Ovary (tissue), 9 donors: Measurements from ENCODE around the gene ARL2. TPM values are rescaled to one million over a fixed set of nuclear protein-coding genes. Genes with fewer than 3 reads are reported as not detected.

Experiments
- DNase-seq, 5 donors: peaks; one replicate each; pipeline ENCODE4 v3.0.0-alpha.2; 2019 to 2020
- H3K27ac ChIP-seq, 2 donors: fragments of 200-600 bp; one replicate each; pipeline versions ENCODE4 v1.5.1 to v1.8.0; 2019 to 2022
- H3K27me3 ChIP-seq: fragments of 200-600 bp; one replicate; pipeline ENCODE4 v1.8.0; 2022
- H3K36me3 ChIP-seq: fragments of 200-600 bp; sonication (generic); one replicate; pipeline ENCODE4 v1.5.1; 2019
- H3K4me1 ChIP-seq: one replicate; pipeline ENCODE4 v1.8.1; 2013; ENCODE audit warnings: mild to moderate bottlenecking, moderate library complexity; ENCODE audit not compliant: insufficient read depth
- H3K4me3 ChIP-seq: fragments of 200-600 bp; sonication (generic); one replicate; pipeline ENCODE4 v1.5.1; 2017
- H3K9me3 ChIP-seq, 2 donors: fragments of 200-600 bp in 1 of 2; sonication (generic) in 1 of 2; one replicate each; pipeline versions ENCODE4 v1.5.1 to v1.8.1; 2013 to 2019; ENCODE audit warnings: mild to moderate bottlenecking in 1 of 2, moderate library complexity in 1 of 2
- EP300 ChIP-seq: sonication (generic); formaldehyde crosslinking; IDR thresholded peaks from one replicate; pipeline ENCODE4 v1.6.1; 2017; ENCODE audit warnings: antibody characterized with exemption
- POLR2A ChIP-seq: fragments of 450-650 bp; IDR thresholded peaks from one replicate; pipeline ENCODE4 v1.6.1; 2017; ENCODE audit warnings: antibody characterized with exemption, mild to moderate bottlenecking, moderate library complexity
- WGBS, 3 donors: extraction: QIAGEN DNeasy Blood & Tissue Kit in 1 of 3; methylation state at CpG; one replicate each; pipeline versions ENCODE4 v1.1.5 to v1.1.7; 2013 to 2017; 5-methylcytosine and 5-hydroxymethylcytosine counted together
- intact Hi-C, 4 donors: fragments of 100-400 bp; cut with DNase I; formaldehyde crosslinking; loops; one replicate each; pipeline versions ENCODE4 v1.11.0 to v1.15.1; 2022 to 2023
- polyA plus RNA-seq, 2 donors: library from polyadenylated mRNA; stranded (reverse); fragments of 200-250 nt in 1 of 2; fragments of 350-450 nt in 1 of 2; fragmentation: Illumina TruSeq in 1 of 2; extraction: RNeasy Lipid Tissue Mini Kit (QIAGEN cat#74804) in 1 of 2; gene quantifications; one replicate each; pipeline ENCODE4 v1.2.3, GENCODE V29; 2013 to 2014
- total RNA-seq, 7 donors: library from RNA; depleted of rRNA in 2 of 7; stranded (reverse); fragments of >200 nt in 2 of 7; fragmentation: NEBNext Ultra II Directional in 3 of 7; extraction: Animal tissue kit (Norgen Biotek cat#: 25700) in 3 of 7; gene quantifications; one replicate each; pipeline versions ENCODE4 v1.1.0 to v1.2.4, GENCODE V29; 2016 to 2023
- TF ChIP-seq, protein P1 (sequence below), 3 donors: fragments of 450-650 bp in 2 of 3; fragments of 200-600 bp in 1 of 3; IDR thresholded peaks; one replicate each; pipeline versions ENCODE4 v1.5.1 to v1.8.0; 2016 to 2022; ENCODE audit warnings: antibody characterized with exemption in 3 of 3, mild to moderate bottlenecking in 1 of 3
- donor health status: DM: no; HTN: no; CAD: no; lungs with moderate emphysema.
- donor health status: DM: no; HTN: no; CAD: no.
- donor health status: Bipolar disorder and iron deficiency.
- donor health status: DM: yes; HTN: yes; CAD: no.
- donor health status: DM: no; HTN: no; CAD: no.
- donor health status: DM: yes; HTN: yes; CAD: no.

Gene ARL2
- total and polyA plus RNA-seq, 9 donors: 60.9 to 147 (median 99.7) TPM

DNA sequence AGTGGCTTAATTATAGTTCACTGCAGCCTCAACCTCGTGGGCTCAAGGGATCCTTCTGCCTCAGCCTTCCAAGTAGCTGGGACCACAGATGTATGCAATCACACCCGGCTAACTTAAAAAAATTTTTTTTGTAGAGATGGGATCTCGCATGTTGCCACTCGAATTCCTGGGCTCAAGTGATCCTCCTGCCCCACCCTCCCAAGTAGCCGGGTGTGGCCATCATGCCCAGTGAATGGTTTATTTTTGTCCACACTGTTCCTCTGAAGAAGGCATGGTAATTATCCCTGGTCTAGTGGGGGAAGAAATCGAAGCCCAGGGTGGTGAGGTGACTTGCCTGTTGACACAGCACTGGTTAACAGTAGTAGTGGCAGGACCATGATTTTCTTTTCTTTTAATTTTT, 28.9 kb downstream of the ARL2 start:
- DNase-seq: no peak

GRCh38 chr11:65043881-65044501, 30.0 kb downstream of the ARL2 start:
- Histone ChIP-seq H3K9me3 (no peaks in the 10 kb centered on the region), H3K4me1 (peaks cover 8% of the 10 kb centered on the region), H3K36me3 (no peaks in the 10 kb centered on the region), H3K4me3 (no peak overlapping the region), H3K27ac (no peak overlapping the region), H3K27me3 (no peaks in the 10 kb centered on the region)
- intact Hi-C loops: no loop called here
- no peak for DNase-seq
- TF ChIP-seq POLR2A: no peak
- TF ChIP-seq, protein P1, sequence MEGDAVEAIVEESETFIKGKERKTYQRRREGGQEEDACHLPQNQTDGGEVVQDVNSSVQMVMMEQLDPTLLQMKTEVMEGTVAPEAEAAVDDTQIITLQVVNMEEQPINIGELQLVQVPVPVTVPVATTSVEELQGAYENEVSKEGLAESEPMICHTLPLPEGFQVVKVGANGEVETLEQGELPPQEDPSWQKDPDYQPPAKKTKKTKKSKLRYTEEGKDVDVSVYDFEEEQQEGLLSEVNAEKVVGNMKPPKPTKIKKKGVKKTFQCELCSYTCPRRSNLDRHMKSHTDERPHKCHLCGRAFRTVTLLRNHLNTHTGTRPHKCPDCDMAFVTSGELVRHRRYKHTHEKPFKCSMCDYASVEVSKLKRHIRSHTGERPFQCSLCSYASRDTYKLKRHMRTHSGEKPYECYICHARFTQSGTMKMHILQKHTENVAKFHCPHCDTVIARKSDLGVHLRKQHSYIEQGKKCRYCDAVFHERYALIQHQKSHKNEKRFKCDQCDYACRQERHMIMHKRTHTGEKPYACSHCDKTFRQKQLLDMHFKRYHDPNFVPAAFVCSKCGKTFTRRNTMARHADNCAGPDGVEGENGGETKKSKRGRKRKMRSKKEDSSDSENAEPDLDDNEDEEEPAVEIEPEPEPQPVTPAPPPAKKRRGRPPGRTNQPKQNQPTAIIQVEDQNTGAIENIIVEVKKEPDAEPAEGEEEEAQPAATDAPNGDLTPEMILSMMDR (IDR thresholded peaks at IDR 0.05): no peak
- no peak for TF ChIP-seq EP300
- WGBS, 3 donors: 87 to 92% (median 90%) methylated on average over 23 of the region's 23 CpGs

More for the DNA sequence above, 28.9 kb downstream of the ARL2 start:
- WGBS, 3 donors: 87 to 95% (median 90%) methylated on average over 6 of the region's 6 CpGs
- Histone ChIP-seq H3K9me3 (no peaks in the 10 kb centered on the region), H3K27ac (no peak overlapping the region), H3K27me3 (no peaks in the 10 kb centered on the region), H3K4me3 (no peak overlapping the region), H3K36me3 (no peaks in the 10 kb centered on the region), H3K4me1 (peaks cover 6% of the 10 kb centered on the region)
- intact Hi-C loops: no loop called here
- no peak for TF ChIP-seq EP300
- TF ChIP-seq, protein P1 (IDR thresholded peaks at IDR 0.05): no peak
- TF ChIP-seq POLR2A: no peak

GRCh38 chr11:65045061-65045460, 31.1 kb downstream of the ARL2 start:
- Histone ChIP-seq H3K4me1 (peaks cover 8% of the 10 kb centered on the region), H3K4me3 (no peak overlapping the region), H3K27ac (no peak overlapping the region), H3K36me3 (no peaks in the 10 kb centered on the region), H3K27me3 (no peaks in the 10 kb centered on the region), H3K9me3 (no peaks in the 10 kb centered on the region)
- intact Hi-C loops: no loop called here
- TF ChIP-seq POLR2A: no peak
- no peak for TF ChIP-seq EP300
- TF ChIP-seq, protein P1 (IDR thresholded peaks at IDR 0.05): no peak
- 78 to 84% (median 80%) methylated on average over 5 of the region's 5 CpGs for WGBS, 3 donors
- no peak for DNase-seq

- no peak overlapping the region for H3K27ac ChIP-seq
- peaks cover 8% of the 10 kb centered on the region for H3K4me1 ChIP-seq
- H3K27me3 ChIP-seq: no peaks in the 10 kb centered on the region
- TF ChIP-seq, protein P1 (IDR thresholded peaks at IDR 0.05): no peak
- TF ChIP-seq POLR2A: no peak
- TF ChIP-seq EP300: no peak
- H3K9me3 ChIP-seq: no peaks in the 10 kb centered on the region
- WGBS, 3 donors: 73 to 87% (median 82%) methylated on average over 7 of the region's 7 CpGs
- no peak for DNase-seq
- intact Hi-C loops: no loop called here
- no peaks in the 10 kb centered on the region for H3K36me3 ChIP-seq
- H3K4me3 ChIP-seq: no peak overlapping the region
Measured at GRCh38 chr11:65045728-65046127, 31.8 kb downstream of the ARL2 start.
